ENCODE measurements around the gene PRDX5.

Gene PRDX5

DNA sequence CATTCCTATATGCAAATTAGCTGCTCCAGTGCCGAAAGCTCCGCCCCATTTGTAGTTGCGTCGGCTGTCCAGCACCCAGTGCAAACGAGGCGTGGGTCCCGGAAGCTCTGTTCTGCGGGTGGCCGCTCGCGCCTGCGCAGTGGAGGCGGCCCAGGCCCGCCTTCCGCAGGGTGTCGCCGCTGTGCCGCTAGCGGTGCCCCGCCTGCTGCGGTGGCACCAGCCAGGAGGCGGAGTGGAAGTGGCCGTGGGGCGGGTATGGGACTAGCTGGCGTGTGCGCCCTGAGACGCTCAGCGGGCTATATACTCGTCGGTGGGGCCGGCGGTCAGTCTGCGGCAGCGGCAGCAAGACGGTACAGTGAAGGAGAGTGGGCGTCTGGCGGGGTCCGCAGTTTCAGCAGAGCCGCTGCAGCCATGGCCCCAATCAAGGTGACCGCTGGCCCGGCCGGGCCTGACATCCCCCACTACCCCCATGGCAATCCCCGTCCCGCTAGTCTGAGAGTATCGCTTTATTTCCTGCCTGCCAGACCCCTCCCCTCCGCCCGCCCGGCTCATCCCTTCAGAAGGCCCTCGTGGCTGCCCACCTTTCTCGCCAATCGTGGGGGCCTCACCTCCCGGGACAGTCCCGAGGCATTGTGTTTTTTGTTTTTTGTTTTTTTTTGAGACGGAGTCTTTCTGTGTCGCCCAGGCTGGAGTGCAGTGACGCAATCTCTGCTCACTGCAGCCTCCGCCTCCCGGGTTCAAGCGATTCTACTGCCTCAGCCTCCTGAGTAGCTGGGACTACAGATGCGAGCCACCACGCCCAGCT, at the start of gene PRDX5:
TSS of gene PRDX5 (plus strand) at position 161 of the 805 bp plus-strand sequence. CDS start at position 256, 95 bp downstream.
- peak in 2 of 3 experiments; percentile 7 to 28 for TF ChIP-seq CTCF (IDR thresholded peaks at IDR 0.05; ENCODE audit: unreplicated experiment in 3 of 3)
- Mint-ChIP-seq H3K4me1 (peaks cover 16% of the 10 kb centered on the region), H3K9me3 (no peaks in the 10 kb centered on the region), H3K36me3 (ENCODE audit: low read depth) (peaks cover 15% of the 10 kb centered on the region), H3K27ac (peak within 1 kb of the TSS; percentile 100), H3K4me3 (peak within 1 kb of the TSS; percentile 94 to 99 (median 96)), H3K27me3 (ENCODE audit: low read depth) (no peaks in the 10 kb centered on the region)

DNA sequence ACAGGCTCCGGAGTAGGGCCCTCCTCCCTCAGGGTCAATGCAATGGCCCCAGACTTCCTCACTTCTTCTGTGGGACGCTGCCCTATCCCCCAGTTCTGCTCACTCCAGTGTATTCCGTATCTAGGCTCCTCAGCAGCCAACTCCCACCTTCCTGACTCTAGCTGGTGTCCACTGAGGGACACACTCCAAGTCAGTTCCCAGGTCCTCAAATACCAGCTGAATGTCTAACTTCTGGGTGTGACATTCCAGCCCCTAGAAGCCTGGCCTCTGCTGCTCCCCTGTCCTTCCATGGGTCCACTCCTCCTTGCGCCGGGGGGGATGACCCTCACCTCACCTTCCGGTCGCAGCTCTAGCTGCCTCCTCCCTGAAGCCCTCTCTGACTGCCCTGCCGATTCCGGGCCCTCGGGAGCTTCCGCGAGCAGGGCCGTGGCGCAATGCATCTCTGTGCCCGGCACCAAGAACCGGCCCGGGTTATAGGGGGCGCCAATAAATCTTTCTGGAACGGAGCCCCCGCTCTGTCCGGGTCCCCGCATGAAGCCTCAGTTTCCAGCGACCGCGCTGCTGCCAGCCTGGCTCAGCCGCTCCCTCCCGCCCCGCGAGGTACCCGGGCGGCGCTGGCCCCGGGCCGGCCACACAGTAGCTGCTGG, 48.9 kb upstream of the PRDX5 start:
- no peak for TF ChIP-seq CTCF (IDR thresholded peaks at IDR 0.05; ENCODE audit: unreplicated experiment in 3 of 3)
- no peaks in the 10 kb centered on the region for H3K27me3 Mint-ChIP-seq (ENCODE audit: low read depth)
- H3K4me1 Mint-ChIP-seq = peaks cover 7% of the 10 kb centered on the region
- no peaks in the 10 kb centered on the region for H3K9me3 Mint-ChIP-seq
- peaks cover 4% of the 10 kb centered on the region for H3K36me3 Mint-ChIP-seq (ENCODE audit: low read depth)
- H3K27ac Mint-ChIP-seq = peak overlapping the region; percentile 81 to 99 (median 98)
- H3K4me3 Mint-ChIP-seq = peak overlapping the region; percentile 94 to 97 (median 96)

- Mint-ChIP-seq H3K27me3 (ENCODE audit: low read depth) (no peaks in the 10 kb centered on the region), H3K4me1 (peaks cover 7% of the 10 kb centered on the region), H3K9me3 (no peaks in the 10 kb centered on the region), H3K36me3 (ENCODE audit: low read depth) (peaks cover 4% of the 10 kb centered on the region), H3K4me3 (peak overlapping the region; percentile 94 to 97 (median 96)), H3K27ac (peak overlapping the region; percentile 97 to 99 (median 98))
- peak in 1 of 3 experiments; percentile 49 for TF ChIP-seq CTCF (IDR thresholded peaks at IDR 0.05; ENCODE audit: unreplicated experiment in 3 of 3)
These were observed 48.2 kb upstream of the PRDX5 start for GRCh38 chr11:64269540-64270220.

GRCh38 chr11:64275031-64275800, 42.7 kb upstream of the PRDX5 start:
- Mint-ChIP-seq H3K27me3 (ENCODE audit: low read depth) (no peaks in the 10 kb centered on the region), H3K4me3 (no peak overlapping the region), H3K9me3 (no peaks in the 10 kb centered on the region), H3K4me1 (peaks cover 4% of the 10 kb centered on the region), H3K27ac (no peak overlapping the region), H3K36me3 (ENCODE audit: low read depth) (peaks cover 9% of the 10 kb centered on the region)
- TF ChIP-seq CTCF (IDR thresholded peaks at IDR 0.05; ENCODE audit: unreplicated experiment in 3 of 3) = no peak

DNA sequence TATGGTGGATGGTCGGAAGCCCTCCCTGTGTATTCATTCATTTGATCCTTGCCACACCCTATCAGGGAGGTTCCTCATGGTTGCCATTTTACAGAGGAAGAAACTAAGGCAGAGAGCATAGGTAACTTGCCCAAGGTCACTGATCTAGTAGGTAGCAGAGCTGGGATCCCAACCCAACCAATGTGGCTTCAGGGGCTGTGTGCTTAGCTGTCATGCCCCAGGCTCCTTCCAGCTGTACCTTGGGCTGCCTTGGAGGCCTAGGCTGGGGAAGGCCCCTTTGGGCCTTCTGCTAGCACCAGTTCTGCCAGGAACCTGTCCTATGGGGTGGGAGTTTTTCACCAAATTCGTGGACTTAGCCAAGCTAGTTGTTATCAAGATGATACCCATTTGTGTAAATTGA, 42.1 kb upstream of the PRDX5 start:
- Mint-ChIP-seq H3K36me3 (ENCODE audit: low read depth) (peaks cover 9% of the 10 kb centered on the region), H3K4me1 (peaks cover 4% of the 10 kb centered on the region), H3K4me3 (no peak overlapping the region), H3K27me3 (ENCODE audit: low read depth) (no peaks in the 10 kb centered on the region), H3K27ac (no peak overlapping the region), H3K9me3 (no peaks in the 10 kb centered on the region)
- no peak for TF ChIP-seq CTCF (IDR thresholded peaks at IDR 0.05; ENCODE audit: unreplicated experiment in 3 of 3)

All from nephron (organoid).